NCI-H2227 (cell line): ENCODE results near the gene CCDC171.

Experiments used
- DNase-seq: peaks from one replicate; lab custom pipeline; 2025; ENCODE audit not compliant: unreplicated experiment; lab: John Stamatoyannopoulos, UW

CCDC171 gene

DNA sequence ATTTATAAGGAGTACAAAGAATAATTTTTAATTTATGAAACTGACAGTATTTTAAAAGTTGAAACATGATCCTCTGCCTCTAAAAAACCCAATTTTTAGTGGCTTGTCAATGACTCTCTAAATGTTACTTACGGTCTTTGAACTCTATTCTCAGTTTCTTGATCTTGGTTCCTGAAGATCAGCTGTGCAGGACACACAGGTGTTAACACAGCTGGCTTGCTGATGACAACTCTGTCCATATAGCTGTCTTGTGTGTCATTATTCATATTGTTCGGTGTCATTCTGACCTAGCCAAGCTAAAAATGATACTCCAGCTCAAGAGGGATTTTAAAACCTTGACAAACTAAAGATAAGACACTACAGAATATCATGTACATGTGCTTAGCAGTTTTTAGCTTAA is 314.5 kb downstream of the CCDC171 start:
- no peak for DNase-seq

DNA sequence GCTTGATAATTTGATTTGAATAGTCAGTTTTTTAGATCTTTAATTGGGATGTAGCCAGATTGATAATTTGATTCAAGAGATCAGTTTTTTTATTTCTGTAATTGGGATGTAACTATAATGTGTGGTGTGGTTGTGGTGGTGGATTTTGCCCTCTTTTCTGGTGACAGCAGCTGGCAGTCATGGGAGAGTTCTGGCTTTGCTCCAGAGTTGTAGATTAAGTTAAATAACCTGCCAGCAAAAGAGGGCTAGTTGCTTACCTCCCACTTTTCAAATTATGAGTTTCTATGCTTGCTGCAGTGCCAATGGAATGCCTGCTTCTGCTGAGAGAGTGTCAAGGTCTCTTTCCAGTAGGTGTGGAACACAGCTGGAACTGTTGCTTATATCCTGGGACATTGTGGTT is 315.1 kb downstream of the CCDC171 start:
- peak; percentile 13 for DNase-seq

DNA sequence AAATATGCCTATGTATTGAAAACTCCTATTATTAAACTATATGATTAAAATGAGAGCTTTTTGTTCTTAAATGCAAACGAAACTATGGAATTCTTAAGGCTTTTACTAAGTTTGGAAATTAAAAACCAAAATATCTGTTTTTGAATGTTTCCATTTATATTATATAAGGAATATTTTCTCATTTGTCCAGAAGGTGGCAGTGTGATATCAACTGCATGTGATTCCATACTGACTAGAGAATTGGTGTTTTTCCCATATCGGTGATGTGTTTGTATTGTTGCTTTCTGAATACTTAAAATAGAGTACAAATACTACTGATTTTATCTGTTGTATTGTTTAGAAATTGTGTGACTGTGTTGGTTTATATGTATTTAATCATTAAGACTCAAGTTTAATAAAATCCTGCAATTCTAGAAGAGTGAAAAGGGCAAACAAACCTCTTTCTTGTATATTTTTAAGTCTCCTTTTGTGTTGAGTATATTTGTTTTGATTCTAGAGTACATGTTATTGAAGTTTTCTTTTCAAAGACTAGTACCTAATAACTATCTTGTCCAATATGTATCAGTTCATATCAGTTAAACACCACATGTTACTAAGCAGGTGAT is 320.8 kb downstream of the CCDC171 start:
- DNase-seq, result peak; percentile 71

DNA sequence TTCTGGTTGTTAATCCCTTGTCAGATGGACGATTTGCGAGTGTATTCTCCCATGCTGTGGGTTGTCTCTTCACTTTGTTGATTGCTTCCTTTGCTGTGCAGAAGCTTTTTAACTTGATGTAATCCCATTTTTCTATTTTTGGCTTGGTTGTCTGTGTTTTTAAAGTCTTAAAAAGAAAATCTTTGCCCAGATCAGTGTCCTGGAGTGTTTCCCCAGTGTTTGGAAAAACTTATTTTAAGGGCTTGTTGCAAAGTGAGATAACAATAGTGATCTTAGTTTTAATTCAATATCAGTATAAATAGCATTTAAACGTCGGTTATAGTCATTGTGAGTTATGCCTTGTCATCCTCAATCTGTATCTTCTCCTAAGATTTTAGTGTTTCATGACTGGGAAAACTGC is 329.5 kb downstream of the CCDC171 start:
- DNase-seq, result no peak

DNA sequence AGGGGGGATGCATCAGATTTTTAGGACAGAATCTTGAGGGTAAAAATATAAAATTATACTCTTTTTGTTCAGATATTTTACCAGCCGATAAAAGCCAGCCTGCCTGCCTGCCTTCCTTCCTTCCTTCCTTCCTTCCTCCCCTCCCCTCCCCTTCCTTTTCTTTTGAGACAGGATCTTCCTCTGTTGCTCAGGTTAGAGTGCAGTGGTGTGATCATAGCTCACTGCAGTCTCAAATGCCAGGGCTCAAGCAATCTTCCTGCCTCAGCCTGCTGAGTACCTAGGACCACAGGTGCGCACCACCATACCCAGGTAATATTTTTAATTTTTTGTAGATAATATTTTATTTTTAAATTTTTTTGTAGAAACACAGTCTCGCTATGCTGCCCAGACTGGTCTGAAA is 330.0 kb downstream of the CCDC171 start:
- no peak for DNase-seq

DNA sequence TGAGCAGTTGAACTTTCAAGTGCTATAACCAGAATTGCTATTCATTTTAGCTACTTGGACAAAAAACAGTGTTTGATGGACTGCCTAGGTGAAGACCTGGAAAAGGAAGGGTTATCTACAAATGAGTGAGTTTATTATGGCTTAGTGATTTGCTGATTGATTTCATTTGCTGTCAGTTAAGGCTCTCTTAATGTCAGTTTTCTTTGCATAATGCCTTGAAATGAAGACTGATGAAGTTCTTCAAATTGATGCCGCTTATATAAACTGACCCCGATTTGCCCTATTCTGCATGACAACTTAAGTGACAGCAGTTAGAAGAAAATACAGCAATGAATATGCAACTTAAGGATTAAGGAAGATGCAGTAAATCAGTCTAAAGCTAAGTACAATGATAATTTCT is 332.6 kb downstream of the CCDC171 start:
- DNase-seq, result no peak

DNA sequence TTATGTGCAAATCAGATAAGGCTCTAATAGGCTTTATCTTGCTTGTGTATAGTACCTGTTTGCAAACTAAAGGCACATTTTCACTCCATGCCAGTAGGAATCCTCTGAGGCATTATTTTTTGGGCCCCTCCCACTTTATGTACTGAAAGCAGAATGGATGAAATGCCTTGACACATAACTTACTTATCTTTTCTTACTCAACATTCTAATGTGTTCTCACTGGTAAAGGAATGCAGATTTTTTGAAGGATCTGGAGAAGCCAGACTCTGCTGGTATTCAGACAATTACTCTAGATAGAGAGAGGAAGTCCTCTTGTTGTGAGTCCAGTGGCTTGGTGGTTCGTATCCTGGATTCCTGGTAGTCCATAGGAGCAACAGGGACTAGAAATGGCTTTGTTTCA is 336.7 kb downstream of the CCDC171 start:
- no peak for DNase-seq

DNA sequence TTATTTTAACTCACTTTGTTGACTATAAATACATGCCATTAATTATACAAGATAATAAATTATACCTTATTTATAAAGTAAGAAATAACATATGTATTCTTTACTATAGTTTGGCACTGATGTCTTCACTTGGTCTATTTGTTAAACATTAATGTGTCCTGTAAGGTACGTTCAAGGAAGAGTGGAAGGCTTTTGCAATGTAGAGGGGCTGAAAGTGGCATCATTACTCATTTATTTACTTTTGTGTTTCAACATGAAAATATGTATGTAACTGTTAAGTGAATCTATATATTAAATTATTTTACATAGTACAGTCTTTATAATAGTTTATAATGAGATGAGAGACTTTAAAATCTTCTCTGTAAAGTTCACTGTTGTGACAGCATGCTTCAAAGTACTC is 348.7 kb downstream of the CCDC171 start:
- no peak for DNase-seq

DNA sequence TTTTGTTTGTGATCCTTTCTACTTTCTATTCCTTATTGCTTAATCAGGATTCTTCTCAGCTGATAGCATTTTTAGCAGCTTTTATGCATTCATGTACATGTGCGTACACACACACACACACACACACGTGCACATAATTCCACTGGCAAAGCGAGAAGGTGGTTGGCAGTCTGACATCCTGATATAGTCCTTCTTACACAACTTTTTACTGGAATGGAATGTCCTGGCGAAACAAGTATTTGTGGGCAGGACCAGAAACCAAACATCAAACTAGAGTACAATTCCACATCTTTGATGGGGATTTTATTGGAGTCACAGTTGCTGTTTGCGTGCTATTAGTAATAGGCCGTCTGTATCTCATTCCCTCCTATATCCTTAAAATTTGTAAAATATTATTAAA is 356.5 kb downstream of the CCDC171 start:
- DNase-seq, result no peak

DNA sequence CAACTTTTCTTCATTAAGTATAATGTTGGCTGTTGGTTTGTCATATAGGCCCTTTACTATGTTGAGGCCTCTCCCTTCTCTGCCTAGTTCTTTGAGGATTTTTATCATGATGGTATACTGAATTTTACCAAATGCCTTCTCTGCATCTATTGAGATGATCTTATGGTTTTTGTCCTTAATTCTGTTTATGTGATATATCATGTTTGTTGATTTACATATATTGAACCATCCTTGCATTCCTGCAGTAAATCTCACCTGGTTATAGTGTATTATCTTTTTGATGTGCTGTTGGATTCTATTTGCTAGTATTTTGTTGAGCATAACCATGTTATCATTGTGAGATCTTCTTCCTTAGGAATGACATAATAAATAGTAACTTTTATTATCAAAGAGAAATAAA is 362.9 kb downstream of the CCDC171 start:
- peak; percentile 0 for DNase-seq

DNA sequence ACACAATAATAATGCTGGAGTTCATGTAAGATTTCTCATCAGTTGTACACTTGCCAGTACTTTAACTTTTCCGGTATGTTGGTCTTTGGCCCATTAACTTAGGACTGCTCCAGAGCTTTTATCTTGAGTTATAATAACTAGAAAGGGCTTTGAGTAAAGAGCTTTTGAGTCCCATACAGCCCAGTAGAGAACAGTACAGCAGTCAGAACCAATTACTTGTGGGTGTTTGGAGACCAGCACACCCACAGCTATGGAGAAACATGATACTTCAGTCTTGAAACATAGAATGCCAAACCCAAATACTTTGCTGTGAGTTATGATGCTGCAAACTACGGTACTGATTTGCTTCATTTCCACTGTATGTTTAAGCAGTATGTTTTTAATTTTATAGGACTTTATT is 374.3 kb downstream of the CCDC171 start:
- no peak for DNase-seq

DNA sequence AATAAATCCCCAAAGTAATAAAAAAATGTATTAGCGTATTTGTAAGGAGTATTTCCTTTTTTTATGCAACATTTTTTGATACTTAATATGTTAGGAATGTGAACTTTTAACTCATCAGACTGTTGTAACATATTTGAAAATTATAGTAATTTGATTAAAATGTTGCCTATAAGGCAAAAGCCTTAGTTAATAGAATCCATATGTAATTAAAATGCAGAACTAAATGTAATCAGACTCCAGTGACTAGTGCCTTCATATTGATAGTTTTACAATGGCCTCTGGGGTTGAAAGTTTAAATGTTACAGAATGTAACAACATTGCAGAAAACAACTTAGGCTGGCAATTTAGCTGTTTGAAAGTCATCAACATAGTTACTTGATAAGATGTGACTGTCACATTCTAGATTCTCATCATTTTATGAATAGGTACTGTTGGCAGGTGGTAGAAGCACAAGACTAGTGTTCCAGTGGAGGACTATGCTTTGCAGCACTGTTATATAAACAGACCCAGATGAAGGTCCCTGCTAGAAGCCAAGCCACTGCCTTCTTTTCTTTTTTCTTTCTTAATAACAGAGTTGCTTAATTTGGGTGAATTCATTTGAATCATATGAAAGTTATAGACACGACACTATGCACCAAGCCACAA is 382.9 kb downstream of the CCDC171 start:
- no peak for DNase-seq

DNA sequence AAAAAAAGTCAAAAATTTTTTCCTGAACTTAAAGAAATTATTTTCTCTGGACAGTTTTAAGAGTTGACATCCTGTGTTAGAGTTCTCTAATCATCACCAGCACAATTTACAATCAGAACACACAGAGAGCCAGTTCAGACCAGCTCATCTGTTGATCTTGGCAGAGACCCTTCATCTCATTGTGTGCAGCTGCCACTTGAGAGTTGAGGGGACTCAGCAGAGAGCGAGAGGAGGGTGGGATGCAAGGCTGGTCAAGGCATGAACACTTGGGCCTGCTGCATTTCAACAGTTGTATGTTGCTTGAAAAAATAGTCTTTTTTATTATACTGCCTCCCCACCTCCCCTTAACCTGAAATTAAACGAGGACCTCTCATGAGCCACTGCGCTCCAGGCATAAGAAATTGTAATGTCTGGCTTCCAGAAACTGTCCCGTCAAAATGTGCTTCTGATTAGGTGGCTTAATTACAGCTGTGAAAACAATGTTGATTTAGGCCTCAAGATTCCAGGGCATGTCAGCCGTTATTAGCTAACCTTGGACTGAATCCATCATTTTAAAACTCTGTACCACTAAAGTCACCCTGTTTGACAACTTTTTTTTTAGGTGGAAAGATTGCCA is 383.6 kb downstream of the CCDC171 start:
- peak; percentile 1 for DNase-seq

DNA sequence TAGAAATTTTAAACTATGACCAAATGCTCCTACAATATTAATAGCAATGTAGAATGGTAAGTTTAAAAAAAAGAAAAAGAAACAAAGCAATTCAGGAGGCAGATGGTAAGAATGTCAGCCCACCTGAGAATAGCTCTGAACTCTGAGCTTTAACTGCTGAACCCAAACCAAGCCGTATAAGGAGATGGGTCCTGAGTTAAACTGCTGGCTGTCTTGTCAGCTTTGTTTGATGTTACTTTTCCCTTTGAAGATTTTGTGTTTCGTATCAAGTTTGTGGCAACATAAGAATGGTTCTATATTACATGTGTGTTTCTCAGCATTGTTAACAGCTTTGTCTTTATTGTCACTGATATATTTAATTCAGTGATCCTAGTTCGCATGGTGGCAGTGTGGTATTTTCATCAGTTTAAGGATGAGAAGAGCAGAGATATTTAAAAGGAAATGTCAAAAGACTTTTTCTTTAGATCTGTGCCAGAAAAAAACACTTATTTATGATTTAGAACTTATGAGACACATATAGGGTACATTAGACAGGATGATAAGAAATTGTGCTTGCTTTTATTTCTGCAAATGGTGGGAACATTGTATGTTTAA is 390.1 kb downstream of the CCDC171 start:
- DNase-seq, result no peak

DNA sequence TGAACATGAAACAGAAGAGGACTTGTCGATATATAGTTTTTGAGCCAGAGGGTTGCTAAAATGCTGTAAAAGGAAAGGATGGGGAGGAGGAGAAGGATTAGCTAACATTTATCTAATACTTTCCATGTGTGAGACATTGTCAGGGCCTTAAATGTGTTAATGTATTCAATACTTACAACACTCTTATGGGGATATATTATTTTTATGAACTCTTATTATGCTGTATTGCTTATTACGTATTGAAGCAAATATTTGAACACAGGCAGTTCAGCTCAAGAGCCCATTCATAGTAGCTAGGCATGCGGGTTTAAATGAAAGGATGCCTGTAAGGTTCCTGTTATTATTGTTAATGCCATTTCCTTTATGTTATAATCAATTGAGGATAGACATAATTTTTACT is 391.5 kb downstream of the CCDC171 start:
- no peak for DNase-seq

DNA sequence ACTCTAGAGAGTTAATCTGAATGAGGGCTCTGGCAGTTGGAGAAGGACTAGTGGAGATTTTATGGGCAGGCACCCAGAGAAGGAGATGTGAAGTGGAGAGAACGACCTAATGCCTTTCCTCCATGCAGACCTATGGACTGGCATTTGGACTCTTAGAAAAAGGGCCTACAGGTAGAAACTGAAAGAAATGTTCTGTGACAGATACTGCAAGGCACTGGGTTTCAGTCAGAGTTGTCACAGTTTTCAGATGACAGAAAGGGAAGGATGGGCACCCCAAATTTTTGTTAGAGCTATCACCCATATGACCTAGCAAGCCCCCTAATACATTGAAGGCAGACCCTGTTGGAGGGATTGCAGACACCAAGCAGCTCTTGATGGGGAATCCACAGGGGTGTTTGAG is 406.8 kb downstream of the CCDC171 start:
- no peak for DNase-seq

DNA sequence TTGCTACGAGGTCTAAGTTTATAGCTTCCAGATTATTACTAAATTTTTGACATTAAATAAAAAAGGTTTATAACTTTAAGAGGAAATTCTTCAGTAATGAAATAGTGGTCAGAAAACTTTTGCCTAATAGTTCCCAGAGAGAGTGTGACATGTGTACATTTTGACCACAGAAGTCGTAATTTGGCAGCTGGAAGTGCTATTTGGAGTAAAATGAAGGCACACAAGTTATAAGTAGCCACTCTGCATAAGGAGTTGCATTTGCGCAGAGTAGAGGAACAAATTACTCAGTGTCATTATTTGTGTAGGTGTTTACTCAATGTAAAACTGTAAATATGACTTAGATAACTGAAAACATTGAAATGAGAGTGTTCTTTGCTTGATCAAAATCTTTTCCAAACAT is 408.4 kb downstream of the CCDC171 start:
- no peak for DNase-seq

DNA sequence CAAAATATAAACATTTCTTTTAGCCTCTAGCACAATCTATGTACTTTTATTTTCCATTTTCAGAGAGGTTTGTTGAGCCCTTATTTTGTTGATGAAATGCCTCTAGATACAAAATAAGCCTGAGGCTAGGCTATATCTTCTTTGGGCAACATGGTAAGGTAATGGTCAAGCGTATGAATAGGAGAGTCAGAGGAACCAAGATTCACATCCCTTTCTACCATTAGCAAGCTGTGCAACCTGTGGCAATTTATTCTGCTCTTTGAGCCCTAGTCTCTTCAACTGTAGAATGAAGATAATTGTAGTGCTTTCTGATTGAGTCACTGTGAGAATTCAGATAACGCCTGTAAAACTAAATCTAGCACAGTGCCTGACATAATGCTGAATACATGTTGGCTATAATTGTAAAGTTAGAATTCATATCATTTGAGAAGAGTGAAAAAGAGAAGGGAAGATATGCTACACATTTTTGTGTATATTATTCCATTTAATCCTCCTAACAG is 412.5 kb downstream of the CCDC171 start:
- DNase-seq, result no peak

DNA sequence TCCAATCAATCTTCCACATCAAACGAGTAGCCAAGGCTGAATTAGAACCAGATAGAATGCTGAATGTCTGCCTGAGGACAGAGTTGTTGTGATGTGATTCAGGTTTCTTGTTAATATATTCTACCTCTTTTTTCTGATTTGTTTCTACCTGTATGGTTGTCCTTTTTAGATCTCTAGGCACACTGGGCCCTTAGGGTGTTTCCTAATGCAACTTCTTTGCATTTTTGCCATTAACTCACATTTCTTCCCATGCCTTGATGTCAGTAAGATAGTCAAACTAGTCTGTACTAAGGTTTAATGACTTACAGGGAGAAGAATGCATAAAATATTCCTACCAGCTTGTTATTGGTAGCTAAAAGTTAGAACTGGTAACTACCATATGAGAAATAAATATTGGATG is 413.6 kb downstream of the CCDC171 start:
- DNase-seq, result no peak

DNA sequence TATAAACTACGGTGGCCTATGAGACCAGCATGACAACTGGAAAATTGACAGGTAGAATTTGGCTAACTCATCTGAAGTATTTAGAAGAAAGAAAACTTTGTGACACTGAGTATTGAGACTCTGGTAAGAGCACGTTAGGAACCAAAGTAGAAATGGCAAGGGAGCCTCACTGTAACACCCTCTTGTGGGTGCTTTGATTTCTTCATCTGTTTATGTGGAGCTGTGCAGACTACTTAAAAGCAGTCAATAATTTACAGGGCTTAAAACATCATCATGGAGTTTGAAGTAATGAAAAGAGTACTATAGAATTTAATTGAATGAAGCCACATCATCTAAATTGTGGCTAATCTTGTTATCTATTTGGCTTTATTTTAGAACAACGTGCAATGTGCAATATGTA is 414.2 kb downstream of the CCDC171 start:
- no peak for DNase-seq

DNA sequence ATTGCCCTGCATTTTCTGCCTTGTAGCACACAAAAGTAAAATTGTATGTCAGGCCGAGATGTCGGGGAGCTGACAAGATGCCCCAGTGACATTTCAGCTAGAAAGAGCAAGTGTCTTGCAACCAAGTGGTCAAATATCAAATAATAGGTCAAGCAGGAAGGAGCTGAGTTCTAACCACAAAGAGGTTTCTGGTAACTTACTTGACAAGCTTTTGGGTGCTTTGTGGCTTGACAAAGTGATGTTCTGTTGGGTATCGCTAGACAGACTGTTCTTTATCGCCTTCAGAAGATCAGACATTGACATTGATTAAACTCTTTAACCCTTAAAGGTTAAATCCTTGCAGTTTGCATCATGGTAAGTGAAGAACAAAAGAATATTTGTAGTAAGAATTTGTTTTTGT is 419.9 kb downstream of the CCDC171 start:
- no peak for DNase-seq

DNA sequence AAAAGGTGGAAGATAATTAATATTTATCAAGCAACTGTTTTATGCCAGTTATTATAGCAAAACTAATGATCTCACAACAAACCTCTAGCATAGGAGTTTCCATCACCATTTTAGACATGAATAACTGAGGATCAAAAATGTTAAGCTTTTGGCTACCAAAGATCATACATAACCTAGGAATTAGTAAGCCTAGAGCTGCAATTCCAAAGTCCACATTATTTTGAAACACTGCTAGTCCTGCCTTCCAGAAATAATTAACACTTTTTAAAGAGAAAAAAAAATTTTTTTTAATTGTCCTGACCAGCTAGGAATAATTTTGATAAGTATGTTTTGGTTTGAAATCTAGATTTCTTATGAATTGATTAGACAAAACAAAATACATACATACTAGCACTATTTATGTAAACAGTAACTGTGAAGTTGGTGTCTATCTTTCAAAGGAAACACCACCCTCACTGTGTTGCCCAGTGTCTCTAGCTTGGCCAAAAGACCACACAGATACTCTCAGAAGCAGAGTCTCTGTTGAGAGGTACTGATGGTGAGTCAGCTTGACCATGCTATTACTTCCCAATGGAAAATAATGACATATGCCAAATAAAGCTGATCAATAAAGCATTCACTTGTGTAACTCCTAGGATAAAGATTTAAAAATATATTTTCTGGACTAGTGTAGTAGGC is 422.4 kb downstream of the CCDC171 start:
- DNase-seq, result no peak
